ENCODE measurements around the gene STAG1.

DNA sequence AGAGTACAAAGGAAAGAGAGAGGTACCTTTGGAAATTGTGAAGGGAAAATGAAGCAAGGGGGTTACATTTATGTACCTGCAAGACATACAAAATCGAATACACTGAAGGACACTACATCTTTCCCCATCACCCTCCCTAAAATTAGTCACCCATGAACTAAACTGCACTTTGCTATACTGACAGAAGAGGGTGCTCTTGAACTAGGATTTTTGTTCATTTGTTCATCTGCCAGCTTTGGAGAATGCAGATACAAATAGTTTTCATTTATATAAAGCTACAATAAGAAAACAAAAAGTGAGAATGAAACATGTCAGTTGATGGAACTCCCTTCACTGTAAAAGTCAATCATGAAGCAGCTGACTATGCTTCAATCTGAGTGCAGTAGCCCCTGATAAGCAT lies 446.3 kb downstream of the STAG1 start:
- TF ChIP-seq, protein P1, sequence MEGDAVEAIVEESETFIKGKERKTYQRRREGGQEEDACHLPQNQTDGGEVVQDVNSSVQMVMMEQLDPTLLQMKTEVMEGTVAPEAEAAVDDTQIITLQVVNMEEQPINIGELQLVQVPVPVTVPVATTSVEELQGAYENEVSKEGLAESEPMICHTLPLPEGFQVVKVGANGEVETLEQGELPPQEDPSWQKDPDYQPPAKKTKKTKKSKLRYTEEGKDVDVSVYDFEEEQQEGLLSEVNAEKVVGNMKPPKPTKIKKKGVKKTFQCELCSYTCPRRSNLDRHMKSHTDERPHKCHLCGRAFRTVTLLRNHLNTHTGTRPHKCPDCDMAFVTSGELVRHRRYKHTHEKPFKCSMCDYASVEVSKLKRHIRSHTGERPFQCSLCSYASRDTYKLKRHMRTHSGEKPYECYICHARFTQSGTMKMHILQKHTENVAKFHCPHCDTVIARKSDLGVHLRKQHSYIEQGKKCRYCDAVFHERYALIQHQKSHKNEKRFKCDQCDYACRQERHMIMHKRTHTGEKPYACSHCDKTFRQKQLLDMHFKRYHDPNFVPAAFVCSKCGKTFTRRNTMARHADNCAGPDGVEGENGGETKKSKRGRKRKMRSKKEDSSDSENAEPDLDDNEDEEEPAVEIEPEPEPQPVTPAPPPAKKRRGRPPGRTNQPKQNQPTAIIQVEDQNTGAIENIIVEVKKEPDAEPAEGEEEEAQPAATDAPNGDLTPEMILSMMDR (IDR thresholded peaks at IDR 0.05), result peak in 3 of 4 donors; percentile 25 to 52 (median 47)
- TF ChIP-seq POLR2A (IDR thresholded peaks at IDR 0.05), result no peak
